ENCODE results near the gene MAPKAP1.

The MAPKAP1 gene

DNA sequence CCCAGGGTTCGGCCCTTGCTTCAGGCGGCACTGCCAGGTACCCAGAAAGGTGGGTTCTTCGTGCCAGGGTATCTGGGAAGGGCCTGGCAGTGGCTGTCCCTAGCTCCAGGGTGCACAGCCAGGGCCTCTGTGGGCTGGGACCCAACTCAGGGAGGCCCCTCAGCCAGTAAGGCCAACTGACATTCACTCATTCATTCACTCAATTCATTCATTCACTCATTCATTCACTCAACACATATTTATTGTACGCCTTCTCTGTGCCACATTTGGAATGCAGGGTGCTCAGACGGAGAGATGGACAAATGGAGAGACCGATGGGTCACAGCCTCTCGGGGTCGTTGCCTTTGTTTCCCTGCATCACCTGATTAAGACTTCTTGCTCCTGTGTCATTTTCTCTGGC lies 290.5 kb downstream of the MAPKAP1 start (continued):
- TF ChIP-seq, protein P1, sequence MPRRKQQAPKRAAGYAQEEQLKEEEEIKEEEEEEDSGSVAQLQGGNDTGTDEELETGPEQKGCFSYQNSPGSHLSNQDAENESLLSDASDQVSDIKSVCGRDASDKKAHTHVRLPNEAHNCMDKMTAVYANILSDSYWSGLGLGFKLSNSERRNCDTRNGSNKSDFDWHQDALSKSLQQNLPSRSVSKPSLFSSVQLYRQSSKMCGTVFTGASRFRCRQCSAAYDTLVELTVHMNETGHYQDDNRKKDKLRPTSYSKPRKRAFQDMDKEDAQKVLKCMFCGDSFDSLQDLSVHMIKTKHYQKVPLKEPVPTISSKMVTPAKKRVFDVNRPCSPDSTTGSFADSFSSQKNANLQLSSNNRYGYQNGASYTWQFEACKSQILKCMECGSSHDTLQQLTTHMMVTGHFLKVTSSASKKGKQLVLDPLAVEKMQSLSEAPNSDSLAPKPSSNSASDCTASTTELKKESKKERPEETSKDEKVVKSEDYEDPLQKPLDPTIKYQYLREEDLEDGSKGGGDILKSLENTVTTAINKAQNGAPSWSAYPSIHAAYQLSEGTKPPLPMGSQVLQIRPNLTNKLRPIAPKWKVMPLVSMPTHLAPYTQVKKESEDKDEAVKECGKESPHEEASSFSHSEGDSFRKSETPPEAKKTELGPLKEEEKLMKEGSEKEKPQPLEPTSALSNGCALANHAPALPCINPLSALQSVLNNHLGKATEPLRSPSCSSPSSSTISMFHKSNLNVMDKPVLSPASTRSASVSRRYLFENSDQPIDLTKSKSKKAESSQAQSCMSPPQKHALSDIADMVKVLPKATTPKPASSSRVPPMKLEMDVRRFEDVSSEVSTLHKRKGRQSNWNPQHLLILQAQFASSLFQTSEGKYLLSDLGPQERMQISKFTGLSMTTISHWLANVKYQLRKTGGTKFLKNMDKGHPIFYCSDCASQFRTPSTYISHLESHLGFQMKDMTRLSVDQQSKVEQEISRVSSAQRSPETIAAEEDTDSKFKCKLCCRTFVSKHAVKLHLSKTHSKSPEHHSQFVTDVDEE (CRISPR knock-in tag; IDR thresholded peaks at IDR 0.05), result no peak

DNA sequence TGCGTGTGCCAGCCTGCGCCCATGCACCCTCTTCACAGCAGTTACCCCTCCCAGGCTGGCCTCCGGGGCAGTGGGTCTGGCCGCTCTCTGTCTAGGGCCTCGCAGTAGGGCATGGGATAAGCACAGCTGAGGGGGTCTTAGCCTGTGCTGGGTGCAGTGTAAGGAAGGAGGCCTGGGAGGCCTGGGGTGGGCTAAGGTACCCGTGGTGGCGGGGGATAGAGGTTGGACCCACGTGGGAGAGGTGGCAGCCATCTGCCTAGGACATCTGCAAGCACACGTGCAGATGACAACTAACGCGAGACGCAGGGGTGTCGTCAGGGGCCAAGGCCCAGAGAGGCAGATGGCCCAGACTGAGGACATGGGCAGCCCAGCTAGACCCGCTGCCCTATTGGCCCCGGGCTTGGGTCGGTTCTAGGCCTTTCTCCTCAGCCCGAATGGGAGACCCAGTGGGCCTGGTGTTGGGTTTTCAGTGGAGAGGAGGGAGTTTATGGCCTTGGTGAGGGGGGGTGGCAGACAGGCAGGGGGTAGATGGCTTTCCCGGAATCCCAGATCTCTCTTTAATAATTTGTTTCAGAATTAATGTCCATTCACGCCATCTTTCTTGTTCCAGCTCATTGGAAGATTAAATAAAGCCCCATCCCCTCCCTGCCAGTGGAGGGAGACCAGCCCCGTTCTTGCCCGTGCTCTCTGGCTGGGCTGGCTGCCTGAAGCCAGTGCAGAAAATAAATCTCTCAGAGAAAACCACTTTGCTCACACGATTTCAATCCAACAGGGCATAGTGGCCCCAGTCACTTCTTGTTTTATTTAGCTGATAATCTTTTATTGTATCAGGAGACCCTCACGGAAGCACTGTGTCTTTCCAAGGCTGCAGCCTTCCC lies 291.2 kb downstream of the MAPKAP1 start:
- no peak for ATAC-seq
- TF ChIP-seq OSR1 (CRISPR knock-in tag; IDR thresholded peaks at IDR 0.05), result no peak

DNA sequence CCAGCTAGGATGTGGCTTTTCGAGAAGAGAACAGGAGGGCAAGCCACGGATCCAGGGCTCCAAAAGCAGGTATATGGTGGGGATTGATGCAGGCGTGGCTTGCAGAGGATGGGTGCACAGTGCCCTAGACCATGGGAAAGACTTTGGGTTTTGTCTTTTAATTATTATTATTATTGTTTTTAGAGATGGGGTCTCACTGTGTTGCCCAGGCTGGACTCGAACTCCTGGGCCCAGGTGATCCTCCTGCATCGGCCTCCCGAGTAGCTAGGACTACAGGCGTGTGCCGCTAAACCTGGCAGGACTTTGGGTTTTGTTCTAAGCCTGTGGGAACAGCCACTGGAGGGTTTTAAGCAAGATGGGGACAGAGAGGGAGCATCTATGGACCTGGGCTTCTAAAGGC lies 293.4 kb downstream of the MAPKAP1 start:
- TF ChIP-seq ARNTL (CRISPR knock-in tag; IDR thresholded peaks at IDR 0.05; ENCODE audit: borderline replicate concordance, low read depth) (no peak), SNAI2 (CRISPR knock-in tag; IDR thresholded peaks at IDR 0.05) (no peak), ZNF70 (CRISPR knock-in tag; IDR thresholded peaks at IDR 0.05) (no peak), PPARA (CRISPR knock-in tag; IDR thresholded peaks at IDR 0.05; ENCODE audit: borderline replicate concordance) (no peak), ZNF8 (CRISPR knock-in tag; IDR thresholded peaks at IDR 0.05) (no peak), BACH2 (CRISPR knock-in tag; IDR thresholded peaks at IDR 0.05; ENCODE audit: borderline replicate concordance) (no peak), TCF4 (CRISPR knock-in tag; IDR thresholded peaks at IDR 0.05; ENCODE audit: borderline replicate concordance) (no peak), ZC3H10 (CRISPR knock-in tag; IDR thresholded peaks at IDR 0.05) (no peak), ZFP3 (CRISPR knock-in tag; IDR thresholded peaks at IDR 0.05) (no peak), OSR1 (CRISPR knock-in tag; IDR thresholded peaks at IDR 0.05) (no peak), RARB (CRISPR knock-in tag; IDR thresholded peaks at IDR 0.05) (no peak), ESRRG (CRISPR knock-in tag; IDR thresholded peaks at IDR 0.05) (no peak), CSDC2 (CRISPR knock-in tag; IDR thresholded peaks at IDR 0.05) (no peak), ISL1 (CRISPR knock-in tag; IDR thresholded peaks at IDR 0.05) (no peak), TOX (CRISPR knock-in tag; IDR thresholded peaks at IDR 0.05; ENCODE audit: borderline replicate concordance) (no peak), ZFP30 (CRISPR knock-in tag; IDR thresholded peaks at IDR 0.05) (no peak)
- TF ChIP-seq, protein P1 (CRISPR knock-in tag; IDR thresholded peaks at IDR 0.05), result no peak
- TF ChIP-seq, protein P2, sequence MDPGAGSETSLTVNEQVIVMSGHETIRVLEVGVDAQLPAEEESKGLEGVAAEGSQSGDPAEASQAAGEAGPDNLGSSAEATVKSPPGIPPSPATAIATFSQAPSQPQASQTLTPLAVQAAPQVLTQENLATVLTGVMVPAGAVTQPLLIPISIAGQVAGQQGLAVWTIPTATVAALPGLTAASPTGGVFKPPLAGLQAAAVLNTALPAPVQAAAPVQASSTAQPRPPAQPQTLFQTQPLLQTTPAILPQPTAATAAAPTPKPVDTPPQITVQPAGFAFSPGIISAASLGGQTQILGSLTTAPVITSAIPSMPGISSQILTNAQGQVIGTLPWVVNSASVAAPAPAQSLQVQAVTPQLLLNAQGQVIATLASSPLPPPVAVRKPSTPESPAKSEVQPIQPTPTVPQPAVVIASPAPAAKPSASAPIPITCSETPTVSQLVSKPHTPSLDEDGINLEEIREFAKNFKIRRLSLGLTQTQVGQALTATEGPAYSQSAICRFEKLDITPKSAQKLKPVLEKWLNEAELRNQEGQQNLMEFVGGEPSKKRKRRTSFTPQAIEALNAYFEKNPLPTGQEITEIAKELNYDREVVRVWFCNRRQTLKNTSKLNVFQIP (CRISPR knock-in tag; IDR thresholded peaks at IDR 0.05; ENCODE audit: borderline replicate concordance, low read depth), result no peak
- TF ChIP-seq, protein P3, sequence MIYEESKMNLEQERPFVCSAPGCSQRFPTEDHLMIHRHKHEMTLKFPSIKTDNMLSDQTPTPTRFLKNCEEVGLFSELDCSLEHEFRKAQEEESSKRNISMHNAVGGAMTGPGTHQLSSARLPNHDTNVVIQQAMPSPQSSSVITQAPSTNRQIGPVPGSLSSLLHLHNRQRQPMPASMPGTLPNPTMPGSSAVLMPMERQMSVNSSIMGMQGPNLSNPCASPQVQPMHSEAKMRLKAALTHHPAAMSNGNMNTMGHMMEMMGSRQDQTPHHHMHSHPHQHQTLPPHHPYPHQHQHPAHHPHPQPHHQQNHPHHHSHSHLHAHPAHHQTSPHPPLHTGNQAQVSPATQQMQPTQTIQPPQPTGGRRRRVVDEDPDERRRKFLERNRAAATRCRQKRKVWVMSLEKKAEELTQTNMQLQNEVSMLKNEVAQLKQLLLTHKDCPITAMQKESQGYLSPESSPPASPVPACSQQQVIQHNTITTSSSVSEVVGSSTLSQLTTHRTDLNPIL (CRISPR knock-in tag; IDR thresholded peaks at IDR 0.05; ENCODE audit: low read depth), result no peak
- TF ChIP-seq, protein P4, sequence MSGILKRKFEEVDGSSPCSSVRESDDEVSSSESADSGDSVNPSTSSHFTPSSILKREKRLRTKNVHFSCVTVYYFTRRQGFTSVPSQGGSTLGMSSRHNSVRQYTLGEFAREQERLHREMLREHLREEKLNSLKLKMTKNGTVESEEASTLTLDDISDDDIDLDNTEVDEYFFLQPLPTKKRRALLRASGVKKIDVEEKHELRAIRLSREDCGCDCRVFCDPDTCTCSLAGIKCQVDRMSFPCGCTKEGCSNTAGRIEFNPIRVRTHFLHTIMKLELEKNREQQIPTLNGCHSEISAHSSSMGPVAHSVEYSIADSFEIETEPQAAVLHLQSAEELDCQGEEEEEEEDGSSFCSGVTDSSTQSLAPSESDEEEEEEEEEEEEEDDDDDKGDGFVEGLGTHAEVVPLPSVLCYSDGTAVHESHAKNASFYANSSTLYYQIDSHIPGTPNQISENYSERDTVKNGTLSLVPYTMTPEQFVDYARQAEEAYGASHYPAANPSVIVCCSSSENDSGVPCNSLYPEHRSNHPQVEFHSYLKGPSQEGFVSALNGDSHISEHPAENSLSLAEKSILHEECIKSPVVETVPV (CRISPR knock-in tag; IDR thresholded peaks at IDR 0.05), result no peak
- ATAC-seq, result no peak
